Chondrocyte (in vitro differentiated cells): ENCODE results near the gene PTPRZ1. TPM values are rescaled to one million over a fixed set of nuclear protein-coding genes. Genes with fewer than 3 reads are reported as not detected.

Experiments
- DNase-seq: peaks from one replicate; pipeline ENCODE4 v3.0.0; 2021; ENCODE audit warnings: mixed read lengths, low spot score
- H3K27ac Mint-ChIP-seq: one replicate; pipeline ENCODE4 v1.8.0; 2021; ENCODE audit warnings: mild to moderate bottlenecking, moderate library complexity, mixed read lengths; ENCODE audit not compliant: unreplicated experiment
- H3K27me3 Mint-ChIP-seq: 2 replicates; pipeline ENCODE4 v1.8.0; 2021; ENCODE audit warnings: low read depth, mixed read lengths
- H3K36me3 Mint-ChIP-seq: 2 replicates; pipeline ENCODE4 v1.8.0; 2021; ENCODE audit warnings: low read depth, mixed read lengths
- H3K4me1 Mint-ChIP-seq: 2 replicates; pipeline ENCODE4 v1.8.0; 2021; ENCODE audit warnings: low read depth, mild to moderate bottlenecking, mixed read lengths
- H3K4me3 Mint-ChIP-seq: one replicate; pipeline ENCODE4 v1.8.0; 2021; ENCODE audit warnings: mild to moderate bottlenecking, moderate library complexity, mixed read lengths; ENCODE audit not compliant: unreplicated experiment
- H3K9me3 Mint-ChIP-seq: 2 replicates; pipeline ENCODE4 v1.8.0; 2021; ENCODE audit warnings: low read depth, mixed read lengths
- CTCF ChIP-seq: fragments of 200-600 bp; sonication (generic); IDR thresholded peaks from 2 replicates; pipeline ENCODE4 v1.5.0; 2021; ENCODE audit warnings: antibody characterized with exemption, mild to moderate bottlenecking, moderate library complexity
- total RNA-seq: library from RNA; stranded (reverse); gene quantifications from 3 replicates; pipeline ENCODE4 v1.2.1, GENCODE V29; 2021

Gene PTPRZ1
- total RNA-seq, 1 donor from 2014 or later: 2.0 TPM

- no peaks in the 10 kb centered on the region for H3K4me1 Mint-ChIP-seq
- TF ChIP-seq CTCF: no peak
- H3K27ac Mint-ChIP-seq: no peak overlapping the region
- H3K36me3 Mint-ChIP-seq: peaks cover 10% of the 10 kb centered on the region
- no peaks in the 10 kb centered on the region for H3K27me3 Mint-ChIP-seq
- H3K9me3 Mint-ChIP-seq: no peaks in the 10 kb centered on the region
- H3K4me3 Mint-ChIP-seq: no peak overlapping the region
- DNase-seq: no peak
These were observed 199.3 kb downstream of the PTPRZ1 start for GRCh38 chr7:122072272-122072671.

DNA sequence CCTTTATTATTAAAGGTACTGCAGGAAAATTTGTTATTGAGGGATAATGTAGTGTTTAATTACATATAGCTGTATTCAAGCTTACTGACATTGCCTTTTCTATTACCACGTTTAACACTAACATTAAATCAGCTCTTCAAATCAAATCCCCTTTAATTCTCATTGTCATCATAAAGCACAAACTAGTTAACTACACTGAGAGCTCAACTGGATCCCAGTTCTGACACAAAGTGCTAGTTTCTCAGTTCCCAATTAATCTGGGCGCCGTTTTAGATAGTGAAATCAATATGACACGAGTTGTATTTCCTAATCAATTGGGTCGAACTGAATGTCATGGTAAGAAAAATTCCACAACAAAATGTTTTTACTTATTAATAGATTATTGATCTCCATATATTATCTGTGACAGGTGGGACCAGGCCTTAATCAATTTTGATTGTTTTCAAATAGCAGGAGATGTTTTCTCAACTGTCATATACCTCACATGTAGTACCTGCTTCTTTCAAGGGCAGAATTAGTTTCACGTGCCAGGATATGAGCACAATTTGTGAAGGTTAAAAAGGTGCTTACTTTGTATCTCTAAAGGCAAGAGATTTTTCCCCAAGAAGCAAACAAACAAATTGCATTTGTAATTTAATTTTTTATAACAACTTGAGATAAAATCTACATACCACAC lies 200.1 kb downstream of the PTPRZ1 start:
- no peak for TF ChIP-seq CTCF
- Mint-ChIP-seq H3K4me3 (no peak overlapping the region), H3K36me3 (peaks cover 13% of the 10 kb centered on the region), H3K27ac (no peak overlapping the region), H3K27me3 (no peaks in the 10 kb centered on the region), H3K4me1 (no peaks in the 10 kb centered on the region), H3K9me3 (no peaks in the 10 kb centered on the region)
- no peak for DNase-seq

DNA sequence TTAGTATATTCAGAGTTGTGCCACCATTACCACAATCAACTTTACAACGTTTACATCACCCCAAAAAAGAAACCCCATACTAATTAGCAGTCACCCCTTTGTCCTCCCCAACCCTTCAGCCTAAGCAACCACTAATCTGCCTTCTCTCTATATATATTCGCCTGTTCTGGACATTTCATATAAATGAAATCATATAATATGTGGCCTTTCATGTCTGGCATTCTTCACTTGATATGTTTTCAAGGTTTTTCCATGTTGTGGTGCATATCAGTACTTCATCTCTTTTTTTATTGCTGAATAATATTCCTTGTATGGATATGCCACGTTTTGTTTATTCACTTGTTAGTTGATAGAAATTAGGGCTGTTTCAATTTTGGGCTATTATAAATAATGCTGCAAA lies 200.7 kb downstream of the PTPRZ1 start:
- no peak for TF ChIP-seq CTCF
- H3K27ac Mint-ChIP-seq: no peak overlapping the region
- no peaks in the 10 kb centered on the region for H3K4me1 Mint-ChIP-seq
- no peak overlapping the region for H3K4me3 Mint-ChIP-seq
- peaks cover 15% of the 10 kb centered on the region for H3K36me3 Mint-ChIP-seq
- H3K27me3 Mint-ChIP-seq: no peaks in the 10 kb centered on the region
- DNase-seq: no peak
- no peaks in the 10 kb centered on the region for H3K9me3 Mint-ChIP-seq

DNA sequence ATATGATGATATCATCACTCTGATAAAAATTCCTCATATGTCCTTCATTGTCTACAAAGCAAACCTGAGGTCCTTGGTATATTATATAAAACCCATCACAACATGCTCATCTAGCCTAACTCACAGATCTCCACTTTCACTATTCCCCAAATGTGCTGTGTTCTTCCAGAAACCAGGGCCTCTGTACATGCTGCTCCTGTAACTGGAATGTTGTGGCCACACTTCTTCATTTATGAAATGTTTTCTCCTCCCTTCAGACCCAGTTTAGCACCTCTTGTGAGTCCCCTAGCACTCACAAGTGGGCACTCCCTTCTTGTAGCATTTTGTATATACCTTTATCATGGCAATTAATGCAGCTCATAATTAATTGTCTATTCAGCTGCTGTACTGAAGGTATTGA lies 209.2 kb downstream of the PTPRZ1 start:
- Mint-ChIP-seq H3K36me3 (peaks cover 21% of the 10 kb centered on the region), H3K4me3 (no peak overlapping the region), H3K9me3 (no peaks in the 10 kb centered on the region), H3K27me3 (no peaks in the 10 kb centered on the region), H3K27ac (no peak overlapping the region), H3K4me1 (no peaks in the 10 kb centered on the region)
- no peak for TF ChIP-seq CTCF
- DNase-seq: no peak

DNA sequence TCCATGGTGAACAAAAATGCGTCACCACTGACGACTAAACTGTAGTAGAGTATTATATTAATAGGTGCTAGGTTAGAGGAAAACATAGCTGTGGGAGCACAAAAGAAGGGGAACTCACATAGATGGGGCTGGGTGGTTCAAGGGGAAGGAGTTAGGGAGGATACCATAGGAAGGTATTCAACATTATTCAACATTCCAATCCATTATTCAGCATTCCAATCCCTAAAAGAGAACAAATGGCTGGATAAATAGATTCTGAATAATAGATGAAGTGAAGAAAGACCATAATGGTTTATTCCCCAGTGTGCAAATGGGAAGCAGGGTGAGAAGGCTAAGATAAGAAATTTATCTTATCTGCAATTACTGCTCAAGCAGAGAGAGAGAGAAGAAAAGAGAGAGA lies 209.7 kb downstream of the PTPRZ1 start:
- H3K36me3 Mint-ChIP-seq: peaks cover 20% of the 10 kb centered on the region
- H3K9me3 Mint-ChIP-seq: no peaks in the 10 kb centered on the region
- no peaks in the 10 kb centered on the region for H3K27me3 Mint-ChIP-seq
- no peak for TF ChIP-seq CTCF
- no peak overlapping the region for H3K4me3 Mint-ChIP-seq
- DNase-seq: no peak
- H3K27ac Mint-ChIP-seq: no peak overlapping the region
- no peaks in the 10 kb centered on the region for H3K4me1 Mint-ChIP-seq
